Liver (tissue), 3 donors: ENCODE data around the gene LHFPL2.

Experiments used
- ATF3 ChIP-seq: IDR thresholded peaks from 2 replicates; pipeline ENCODE4 v1.6.1; 2016; ENCODE audit warnings: antibody characterized with exemption
- CTCF ChIP-seq: fragments of 150-350 bp; IDR thresholded peaks from 2 replicates; pipeline ENCODE4 v1.5.1; 2017; ENCODE audit warnings: improper control_type of control experiment, low read depth, low read length; ENCODE audit not compliant: missing input control
- EGR1 ChIP-seq, 2 donors: IDR thresholded peaks; 2 replicates each; pipeline ENCODE4 v1.6.1; 2016 to 2018; ENCODE audit warnings: antibody characterized with exemption in 2 of 2, low read depth in 2 of 2
- FOXA1 ChIP-seq: IDR thresholded peaks from 2 replicates; pipeline ENCODE4 v1.6.1; 2016; ENCODE audit warnings: antibody characterized with exemption
- GABPA ChIP-seq, 2 donors: IDR thresholded peaks in 1 of 2; conservative IDR thresholded peaks in 1 of 2; 2 replicates each; pipeline ENCODE4 v1.6.1; 2016; ENCODE audit warnings: antibody characterized with exemption in 2 of 2, mild to moderate bottlenecking in 1 of 2, moderate library complexity in 1 of 2
- JUND ChIP-seq, 2 donors: IDR thresholded peaks; 2 replicates each; pipeline ENCODE4 v1.6.1; 2016; ENCODE audit warnings: antibody characterized with exemption in 2 of 2
- MAX ChIP-seq: IDR thresholded peaks from 2 replicates; pipeline ENCODE4 v1.6.1; 2016; ENCODE audit warnings: antibody characterized with exemption
- RAD21 ChIP-seq, 2 donors: IDR thresholded peaks; 2 replicates each; pipeline ENCODE4 v1.6.1; 2016; ENCODE audit warnings: antibody characterized with exemption in 2 of 2, mild to moderate bottlenecking in 2 of 2
- REST ChIP-seq: IDR thresholded peaks from 2 replicates; pipeline ENCODE4 v1.6.1; 2016; ENCODE audit warnings: antibody characterized with exemption, mild to moderate bottlenecking
- SP1 ChIP-seq: IDR thresholded peaks from 2 replicates; pipeline ENCODE4 v1.6.1; 2018; ENCODE audit warnings: antibody characterized with exemption, mild to moderate bottlenecking
- TAF1 ChIP-seq: conservative IDR thresholded peaks from 2 replicates; pipeline ENCODE4 v1.6.1; 2016; ENCODE audit warnings: antibody characterized with exemption, mild to moderate bottlenecking
- YY1 ChIP-seq: IDR thresholded peaks from 2 replicates; pipeline ENCODE4 v1.6.1; 2016; ENCODE audit warnings: antibody characterized with exemption, mild to moderate bottlenecking
- donor health status: healthy.
- donor health status: healthy.

- TF ChIP-seq CTCF: no peak
- no peak for TF ChIP-seq ATF3
- no peak for TF ChIP-seq JUND (IDR thresholded peaks at IDR 0.05)
- no peak for TF ChIP-seq MAX
- TF ChIP-seq RAD21 (IDR thresholded peaks at IDR 0.05): no peak
- TF ChIP-seq SP1: no peak
- TF ChIP-seq YY1: no peak
- no peak for TF ChIP-seq REST
- no peak for TF ChIP-seq FOXA1
- no peak for TF ChIP-seq GABPA (IDR thresholded peaks at IDR 0.05 in 1 of 2, conservative IDR thresholded peaks at IDR 0.05 in 1 of 2)
- TF ChIP-seq TAF1: no peak
- TF ChIP-seq EGR1 (IDR thresholded peaks at IDR 0.05; ENCODE audit: low read depth in 2 of 2): no peak
These were observed 173.2 kb downstream of the LHFPL2 start for GRCh38 chr5:78475370-78475769.
